ENCODE measurements around the gene FBXW2.

FBXW2 gene

DNA sequence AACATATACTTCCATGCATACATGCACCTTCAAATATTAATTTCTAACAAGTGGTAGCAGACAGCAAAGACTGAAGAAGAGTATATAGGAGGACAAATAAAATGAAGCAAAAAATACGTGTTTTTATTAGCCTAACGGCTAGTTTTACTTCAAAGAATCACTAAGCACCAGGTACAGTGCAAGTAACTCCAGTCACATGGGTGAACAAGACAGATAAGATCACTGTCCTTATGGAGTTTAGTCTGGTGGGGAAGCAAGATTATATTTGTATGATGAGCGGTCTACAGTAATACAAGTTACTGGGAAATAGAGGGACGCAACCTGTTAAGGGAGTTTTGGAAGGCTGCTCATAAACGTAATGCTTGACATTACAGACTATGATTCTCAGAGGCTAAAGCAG, 16.0 kb downstream of the FBXW2 start:
- Histone ChIP-seq H2AFZ (ENCODE audit: low read length) (no peak overlapping the region), H3K27me3 (ENCODE audit: control insufficient read depth in 3 of 3, insufficient read depth in 3 of 3, low read depth in 1 of 3, low read length in 3 of 3) (no peaks in the 10 kb centered on the region), H3K27ac (replicated peaks; ENCODE audit: low read length) (no peak overlapping the region), H2BK12ac (ENCODE audit: low read length) (no peak overlapping the region), H2BK120ac (ENCODE audit: low read depth, low read length) (no peak overlapping the region), H2AK5ac (ENCODE audit: low read depth, low read length) (no peak overlapping the region), H4K91ac (ENCODE audit: low read depth, low read length, poor library complexity) (no peak overlapping the region), H3K4me3 (ENCODE audit: low read length in 2 of 2) (no peak overlapping the region), H3K79me1 (ENCODE audit: low read depth, low read length) (peaks cover 2% of the 10 kb centered on the region), H3K23ac (ENCODE audit: low read depth, low read length, poor library complexity) (no peak overlapping the region), H3K4ac (ENCODE audit: low read length) (no peak overlapping the region), H2BK15ac (ENCODE audit: low read length) (no peak overlapping the region), H3K9ac (ENCODE audit: low read depth, low read length, poor library complexity) (no peak overlapping the region), H3K4me1 (ENCODE audit: control insufficient read depth in 2 of 2, insufficient read depth in 1 of 2, low read depth in 1 of 2, low read length in 2 of 2) (no peaks in the 10 kb centered on the region), H3K9me3 (replicated peaks in 1 of 2; ENCODE audit: control insufficient read depth in 2 of 2, insufficient read depth in 1 of 2, low read depth in 1 of 2, low read length in 2 of 2) (peaks cover 0 to 1% of the 10 kb centered on the region in 2 donors), H3K4me2 (ENCODE audit: insufficient read depth, low read length, poor library complexity, severe bottlenecking) (no peak overlapping the region), H2BK5ac (ENCODE audit: low read length) (no peak overlapping the region), H4K8ac (ENCODE audit: low read depth, low read length) (no peak overlapping the region), H3K14ac (ENCODE audit: low read length) (no peak overlapping the region), H3K36me3 (replicated peaks in 1 of 2; ENCODE audit: control insufficient read depth in 2 of 2, insufficient read depth in 2 of 2, low read length in 2 of 2) (peaks cover 13 to 91% of the 10 kb centered on the region in 2 donors), H3K18ac (ENCODE audit: low read length) (no peak overlapping the region)
- DNase-seq (ENCODE audit: low spot score): no peak
- WGBS, 2 donors (ENCODE audit: extremely low coverage in 2 of 2, insufficient read length in 2 of 2, insufficient replicate concordance in 1 of 2): no CpG with 5 or more reads among the region's 5 CpGs

DNA sequence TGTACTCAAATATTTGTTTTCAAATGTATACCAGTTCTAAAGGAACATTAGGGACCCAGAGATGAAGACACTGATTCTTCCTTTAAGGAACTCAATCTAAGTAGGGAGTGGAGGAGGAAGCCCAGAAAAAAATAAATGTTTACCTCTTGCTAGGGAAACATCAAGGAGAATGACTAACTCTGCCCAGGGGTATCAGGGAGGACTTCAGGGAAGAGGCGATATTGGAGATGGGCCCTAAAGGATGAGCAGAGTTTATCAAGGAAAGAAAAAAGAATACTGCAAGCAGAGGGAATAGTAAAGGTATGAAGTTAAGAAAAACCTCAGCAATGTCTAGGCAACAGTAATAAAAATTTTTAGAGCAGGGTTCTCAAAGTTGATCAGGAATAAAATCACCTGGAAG, 16.4 kb downstream of the FBXW2 start:
- no peak overlapping the region for H2BK120ac ChIP-seq (ENCODE audit: low read depth, low read length)
- H3K9ac ChIP-seq (ENCODE audit: low read depth, low read length, poor library complexity): no peak overlapping the region
- no peak overlapping the region for H3K4me2 ChIP-seq (ENCODE audit: insufficient read depth, low read length, poor library complexity, severe bottlenecking)
- H3K23ac ChIP-seq (ENCODE audit: low read depth, low read length, poor library complexity): no peak overlapping the region
- H4K8ac ChIP-seq (ENCODE audit: low read depth, low read length): no peak overlapping the region
- no peak overlapping the region for H2AK5ac ChIP-seq (ENCODE audit: low read depth, low read length)
- H3K9me3 ChIP-seq (replicated peaks in 1 of 2; ENCODE audit: control insufficient read depth in 2 of 2, insufficient read depth in 1 of 2, low read depth in 1 of 2, low read length in 2 of 2): peaks cover 0 to 1% of the 10 kb centered on the region in 2 donors
- no peak overlapping the region for H2BK12ac ChIP-seq (ENCODE audit: low read length)
- no peak overlapping the region for H3K14ac ChIP-seq (ENCODE audit: low read length)
- H2BK15ac ChIP-seq (ENCODE audit: low read length): no peak overlapping the region
- no peaks in the 10 kb centered on the region for H3K4me1 ChIP-seq (ENCODE audit: control insufficient read depth in 2 of 2, insufficient read depth in 1 of 2, low read depth in 1 of 2, low read length in 2 of 2)
- H4K91ac ChIP-seq (ENCODE audit: low read depth, low read length, poor library complexity): no peak overlapping the region
- no peak overlapping the region for H3K27ac ChIP-seq (replicated peaks; ENCODE audit: low read length)
- no peaks in the 10 kb centered on the region for H3K27me3 ChIP-seq (ENCODE audit: control insufficient read depth in 3 of 3, insufficient read depth in 3 of 3, low read depth in 1 of 3, low read length in 3 of 3)
- no peak overlapping the region for H3K18ac ChIP-seq (ENCODE audit: low read length)
- H3K36me3 ChIP-seq (replicated peaks in 1 of 2; ENCODE audit: control insufficient read depth in 2 of 2, insufficient read depth in 2 of 2, low read length in 2 of 2): peaks cover 13 to 94% of the 10 kb centered on the region in 2 donors
- DNase-seq (ENCODE audit: low spot score): no peak
- H3K4me3 ChIP-seq (ENCODE audit: low read length in 2 of 2): no peak overlapping the region
- H2BK5ac ChIP-seq (ENCODE audit: low read length): no peak overlapping the region
- H3K4ac ChIP-seq (ENCODE audit: low read length): no peak overlapping the region
- peaks cover 2% of the 10 kb centered on the region for H3K79me1 ChIP-seq (ENCODE audit: low read depth, low read length)
- no CpG with 5 or more reads among the region's 1 CpG for WGBS, 2 donors (ENCODE audit: extremely low coverage in 2 of 2, insufficient read length in 2 of 2, insufficient replicate concordance in 1 of 2)
- H2AFZ ChIP-seq (ENCODE audit: low read length): no peak overlapping the region

DNA sequence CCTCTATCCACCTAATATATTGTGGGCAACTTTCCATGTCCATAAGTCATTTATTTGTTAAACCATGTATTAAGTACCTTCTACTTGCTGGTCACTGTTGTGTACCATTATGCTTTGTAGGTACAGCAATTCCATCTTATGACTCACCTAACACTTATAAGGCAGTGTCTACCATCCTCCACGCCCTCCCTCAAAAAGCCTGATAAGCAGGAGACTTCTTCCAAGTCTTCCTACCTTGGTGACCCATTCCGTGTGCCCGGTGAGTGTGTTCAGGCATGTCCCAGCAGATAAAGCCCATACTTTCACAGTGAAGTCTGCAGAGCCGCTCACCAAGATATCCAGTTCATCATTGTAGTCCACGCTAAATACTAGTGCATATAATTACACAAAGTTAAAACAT, 17.4 kb downstream of the FBXW2 start:
- H3K36me3 ChIP-seq (replicated peaks in 1 of 2; ENCODE audit: control insufficient read depth in 2 of 2, insufficient read depth in 2 of 2, low read length in 2 of 2): peaks cover 18 to 97% of the 10 kb centered on the region in 2 donors
- WGBS, 2 donors (ENCODE audit: extremely low coverage in 2 of 2, insufficient read length in 2 of 2, insufficient replicate concordance in 1 of 2): no CpG with 5 or more reads among the region's 5 CpGs

DNA sequence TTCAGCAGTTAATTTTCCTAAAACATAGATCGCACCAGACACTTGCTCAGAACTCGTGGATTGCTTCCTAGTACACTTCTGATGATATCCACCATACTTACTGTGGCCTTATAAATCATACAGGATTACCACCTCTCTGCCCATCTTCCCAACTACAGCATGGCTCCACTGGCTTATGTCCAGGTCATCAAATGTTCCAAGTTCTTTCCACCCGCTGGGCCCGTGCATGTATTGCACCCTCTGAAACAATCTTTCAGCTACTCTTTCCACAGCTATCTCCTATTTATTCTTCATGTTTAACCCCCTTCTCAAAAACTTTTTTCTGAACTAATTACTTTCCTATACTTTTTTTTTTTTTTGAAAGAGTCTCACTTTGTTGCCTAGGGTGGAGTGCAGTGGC, 18.5 kb downstream of the FBXW2 start:
- H2AK5ac ChIP-seq (ENCODE audit: low read depth, low read length): no peak overlapping the region
- peaks cover 20 to 97% of the 10 kb centered on the region in 2 donors for H3K36me3 ChIP-seq (replicated peaks in 1 of 2; ENCODE audit: control insufficient read depth in 2 of 2, insufficient read depth in 2 of 2, low read length in 2 of 2)
- no peak overlapping the region for H3K18ac ChIP-seq (ENCODE audit: low read length)
- no peak overlapping the region for H4K91ac ChIP-seq (ENCODE audit: low read depth, low read length, poor library complexity)
- DNase-seq (ENCODE audit: low spot score): no peak
- H3K9ac ChIP-seq (ENCODE audit: low read depth, low read length, poor library complexity): no peak overlapping the region
- no peak overlapping the region for H2BK5ac ChIP-seq (ENCODE audit: low read length)
- no peak overlapping the region for H4K8ac ChIP-seq (ENCODE audit: low read depth, low read length)
- H3K4me1 ChIP-seq (ENCODE audit: control insufficient read depth in 2 of 2, insufficient read depth in 1 of 2, low read depth in 1 of 2, low read length in 2 of 2): no peaks in the 10 kb centered on the region
- H2BK15ac ChIP-seq (ENCODE audit: low read length): no peak overlapping the region
- H3K23ac ChIP-seq (ENCODE audit: low read depth, low read length, poor library complexity): no peak overlapping the region
- no peak overlapping the region for H3K4me3 ChIP-seq (ENCODE audit: low read length in 2 of 2)
- H3K79me1 ChIP-seq (ENCODE audit: low read depth, low read length): no peaks in the 10 kb centered on the region
- peaks cover 0 to 1% of the 10 kb centered on the region in 2 donors for H3K9me3 ChIP-seq (replicated peaks in 1 of 2; ENCODE audit: control insufficient read depth in 2 of 2, insufficient read depth in 1 of 2, low read depth in 1 of 2, low read length in 2 of 2)
- H2BK12ac ChIP-seq (ENCODE audit: low read length): no peak overlapping the region
- no peak overlapping the region for H2AFZ ChIP-seq (ENCODE audit: low read length)
- no CpG with 5 or more reads among the region's 4 CpGs for WGBS, 2 donors (ENCODE audit: extremely low coverage in 2 of 2, insufficient read length in 2 of 2, insufficient replicate concordance in 1 of 2)
- H3K4ac ChIP-seq (ENCODE audit: low read length): no peak overlapping the region
- H3K27me3 ChIP-seq (ENCODE audit: control insufficient read depth in 3 of 3, insufficient read depth in 3 of 3, low read depth in 1 of 3, low read length in 3 of 3): no peaks in the 10 kb centered on the region
- no peak overlapping the region for H2BK120ac ChIP-seq (ENCODE audit: low read depth, low read length)
- H3K4me2 ChIP-seq (ENCODE audit: insufficient read depth, low read length, poor library complexity, severe bottlenecking): no peak overlapping the region
- no peak overlapping the region for H3K14ac ChIP-seq (ENCODE audit: low read length)
- H3K27ac ChIP-seq (replicated peaks; ENCODE audit: low read length): no peak overlapping the region

More for the DNA sequence above, 17.4 kb downstream of the FBXW2 start:
- Histone ChIP-seq H4K8ac (ENCODE audit: low read depth, low read length) (no peak overlapping the region), H3K4ac (ENCODE audit: low read length) (no peak overlapping the region), H2BK5ac (ENCODE audit: low read length) (no peak overlapping the region), H2AK5ac (ENCODE audit: low read depth, low read length) (no peak overlapping the region), H3K79me1 (ENCODE audit: low read depth, low read length) (peaks cover 2% of the 10 kb centered on the region), H3K27ac (replicated peaks; ENCODE audit: low read length) (no peak overlapping the region), H3K14ac (ENCODE audit: low read length) (no peak overlapping the region), H2AFZ (ENCODE audit: low read length) (no peak overlapping the region), H2BK15ac (ENCODE audit: low read length) (no peak overlapping the region), H3K23ac (ENCODE audit: low read depth, low read length, poor library complexity) (no peak overlapping the region), H3K27me3 (ENCODE audit: control insufficient read depth in 3 of 3, insufficient read depth in 3 of 3, low read depth in 1 of 3, low read length in 3 of 3) (no peaks in the 10 kb centered on the region), H3K9ac (ENCODE audit: low read depth, low read length, poor library complexity) (no peak overlapping the region), H4K91ac (ENCODE audit: low read depth, low read length, poor library complexity) (no peak overlapping the region), H3K9me3 (replicated peaks in 1 of 2; ENCODE audit: control insufficient read depth in 2 of 2, insufficient read depth in 1 of 2, low read depth in 1 of 2, low read length in 2 of 2) (peaks cover 0 to 1% of the 10 kb centered on the region in 2 donors), H3K4me2 (ENCODE audit: insufficient read depth, low read length, poor library complexity, severe bottlenecking) (no peak overlapping the region), H2BK12ac (ENCODE audit: low read length) (no peak overlapping the region), H2BK120ac (ENCODE audit: low read depth, low read length) (no peak overlapping the region), H3K18ac (ENCODE audit: low read length) (no peak overlapping the region), H3K4me1 (ENCODE audit: control insufficient read depth in 2 of 2, insufficient read depth in 1 of 2, low read depth in 1 of 2, low read length in 2 of 2) (no peaks in the 10 kb centered on the region), H3K4me3 (ENCODE audit: low read length in 2 of 2) (no peak overlapping the region)
- DNase-seq (ENCODE audit: low spot score): no peak
